Ureter (tissue), 1 donor: Measurements from ENCODE around the gene TMC1. TPM values are rescaled to one million over a fixed set of nuclear protein-coding genes. Genes with fewer than 3 reads are reported as not detected.

Experiments
- DNase-seq: peaks from one replicate; pipeline ENCODE4 v3.0.0-alpha.2; 2020; ENCODE audit warnings: low spot score
- total RNA-seq: library from RNA; stranded (reverse); gene quantifications from one replicate; pipeline ENCODE4 v1.2.4, GENCODE V29; 2023
- donor health status: DM: yes; HTN: yes; CAD: no.

Gene TMC1
- total RNA-seq, 1 donor from 2014 or later, result 3.5 TPM

- DNase-seq, result no peak
These were observed 54.3 kb downstream of the TMC1 start for GRCh38 chr9:72575666-72576065.

GRCh38 chr9:72576087-72576486 lies 54.7 kb downstream of the TMC1 start:
- DNase-seq, result no peak

GRCh38 chr9:72577212-72577753 lies 55.9 kb downstream of the TMC1 start:
- DNase-seq, result peak; percentile 44

- DNase-seq, result peak; percentile 63
These were observed 57.8 kb downstream of the TMC1 start for GRCh38 chr9:72579190-72579589.

GRCh38 chr9:72579880-72580550 lies 58.6 kb downstream of the TMC1 start:
- no peak for DNase-seq

- no peak for DNase-seq
These were observed 60.3 kb downstream of the TMC1 start for GRCh38 chr9:72581694-72582093.

- DNase-seq, result no peak
These were observed 62.0 kb downstream of the TMC1 start for GRCh38 chr9:72583370-72583769.

- peak; percentile 45 for DNase-seq
These were observed 65.2 kb downstream of the TMC1 start for GRCh38 chr9:72586388-72587130.

- DNase-seq, result no peak
These were observed 66.9 kb downstream of the TMC1 start for GRCh38 chr9:72588336-72588735.

- no peak for DNase-seq
These were observed 68.5 kb downstream of the TMC1 start for GRCh38 chr9:72589667-72590521.

- DNase-seq, result no peak
These were observed 69.4 kb downstream of the TMC1 start for GRCh38 chr9:72590824-72591223.

- peak; percentile 47 for DNase-seq
These were observed 71.3 kb downstream of the TMC1 start for GRCh38 chr9:72592502-72593403.

GRCh38 chr9:72596451-72597180 lies 75.2 kb downstream of the TMC1 start:
- DNase-seq, result no peak

GRCh38 chr9:72597181-72597517 lies 75.7 kb downstream of the TMC1 start:
- DNase-seq, result no peak

- DNase-seq, result no peak
These were observed 76.2 kb downstream of the TMC1 start for GRCh38 chr9:72597601-72598000.

GRCh38 chr9:72598639-72599038 lies 77.2 kb downstream of the TMC1 start:
- no peak for DNase-seq

- no peak for DNase-seq
These were observed 78.6 kb downstream of the TMC1 start for GRCh38 chr9:72599874-72600534.

- DNase-seq, result no peak
These were observed 79.3 kb downstream of the TMC1 start for GRCh38 chr9:72600671-72601070.

GRCh38 chr9:72601615-72602014 lies 80.2 kb downstream of the TMC1 start:
- no peak for DNase-seq

GRCh38 chr9:72612449-72612848 lies 91.0 kb downstream of the TMC1 start:
- DNase-seq, result no peak
